Measurements from ENCODE around the gene ANTXR1. TPM values are rescaled to one million over a fixed set of nuclear protein-coding genes. Genes with fewer than 3 reads are reported as not detected.

ANTXR1 gene
- total and polyA plus RNA-seq, 2 donors from 2014 or later, result 7.0 to 42.6 TPM

GRCh38 chr2:69095305-69095704 is 82.3 kb downstream of the ANTXR1 start:
- no peak overlapping the region for H3K9ac ChIP-seq (ENCODE audit: low read length in 3 of 3)
- TF ChIP-seq, protein P1, sequence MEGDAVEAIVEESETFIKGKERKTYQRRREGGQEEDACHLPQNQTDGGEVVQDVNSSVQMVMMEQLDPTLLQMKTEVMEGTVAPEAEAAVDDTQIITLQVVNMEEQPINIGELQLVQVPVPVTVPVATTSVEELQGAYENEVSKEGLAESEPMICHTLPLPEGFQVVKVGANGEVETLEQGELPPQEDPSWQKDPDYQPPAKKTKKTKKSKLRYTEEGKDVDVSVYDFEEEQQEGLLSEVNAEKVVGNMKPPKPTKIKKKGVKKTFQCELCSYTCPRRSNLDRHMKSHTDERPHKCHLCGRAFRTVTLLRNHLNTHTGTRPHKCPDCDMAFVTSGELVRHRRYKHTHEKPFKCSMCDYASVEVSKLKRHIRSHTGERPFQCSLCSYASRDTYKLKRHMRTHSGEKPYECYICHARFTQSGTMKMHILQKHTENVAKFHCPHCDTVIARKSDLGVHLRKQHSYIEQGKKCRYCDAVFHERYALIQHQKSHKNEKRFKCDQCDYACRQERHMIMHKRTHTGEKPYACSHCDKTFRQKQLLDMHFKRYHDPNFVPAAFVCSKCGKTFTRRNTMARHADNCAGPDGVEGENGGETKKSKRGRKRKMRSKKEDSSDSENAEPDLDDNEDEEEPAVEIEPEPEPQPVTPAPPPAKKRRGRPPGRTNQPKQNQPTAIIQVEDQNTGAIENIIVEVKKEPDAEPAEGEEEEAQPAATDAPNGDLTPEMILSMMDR (IDR thresholded peaks at IDR 0.05; ENCODE audit: borderline replicate concordance, extremely low read depth, insufficient read depth), result no peak
- H3K9me3 ChIP-seq (ENCODE audit: control insufficient read depth in 2 of 3, insufficient read depth in 1 of 3, low read length in 3 of 3), result no peaks in the 10 kb centered on the region
- DNase-seq (no peak), FAIRE-seq (no peak)
- H3K4me1 ChIP-seq (ENCODE audit: control insufficient read depth in 2 of 3, insufficient read depth in 2 of 3, low read depth in 1 of 3, low read length in 3 of 3), result no peaks in the 10 kb centered on the region
- no peaks in the 10 kb centered on the region for H3K27me3 ChIP-seq (ENCODE audit: control insufficient read depth, insufficient read depth, low read length)
- no peak overlapping the region for H3K27ac ChIP-seq (ENCODE audit: low read depth in 2 of 2, low read length in 2 of 2)
- H3K4me3 ChIP-seq (ENCODE audit: low read length in 3 of 3), result no peak overlapping the region
- intact Hi-C loops (cut with DNase I), result no loop called here
- H3K36me3 ChIP-seq (ENCODE audit: control insufficient read depth in 2 of 3, insufficient read depth in 3 of 3, low read length in 3 of 3), result no peaks in the 10 kb centered on the region

DNA sequence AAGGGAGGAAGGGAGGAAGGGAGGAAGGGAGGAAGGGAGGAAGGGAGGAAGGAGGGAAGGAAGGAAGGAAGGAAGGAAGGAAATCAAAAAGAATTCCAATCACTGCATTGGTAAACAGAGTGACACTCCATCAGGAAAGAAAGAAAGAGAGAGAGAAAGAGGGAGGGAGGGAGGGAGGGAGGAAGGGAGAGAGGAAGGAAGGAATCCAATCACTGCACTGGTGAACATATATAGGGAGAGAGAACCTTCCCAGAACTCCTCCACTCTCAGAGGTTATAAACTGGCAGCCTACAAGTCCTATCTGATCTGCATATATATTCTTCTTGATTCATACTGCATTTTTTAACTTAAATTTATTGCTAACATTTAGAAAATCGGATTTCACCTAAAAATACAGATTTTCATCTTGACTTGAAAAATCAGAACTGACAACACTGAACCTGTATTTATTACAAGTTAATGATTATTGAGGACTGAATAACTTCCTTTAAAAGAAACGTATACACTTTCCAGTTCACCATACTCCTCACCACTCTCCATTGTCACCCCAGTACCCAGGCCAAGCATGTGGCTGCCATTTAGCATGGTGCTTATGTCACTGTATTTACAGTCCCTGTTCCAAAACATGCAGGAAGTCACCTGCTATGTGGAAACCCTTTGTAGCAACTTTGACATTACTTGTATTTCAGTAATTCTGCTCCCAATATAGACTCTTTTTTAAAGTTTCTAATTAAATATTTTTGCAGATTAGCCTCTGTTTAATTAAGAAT is 83.5 kb downstream of the ANTXR1 start:
- H3K4me3 ChIP-seq (ENCODE audit: low read length in 3 of 3), result no peak overlapping the region
- TF ChIP-seq, protein P1 (IDR thresholded peaks at IDR 0.05; ENCODE audit: borderline replicate concordance, extremely low read depth, insufficient read depth), result no peak
- no peak overlapping the region for H3K9ac ChIP-seq (ENCODE audit: low read length in 3 of 3)
- intact Hi-C loops (cut with DNase I), result no loop called here
- no peaks in the 10 kb centered on the region for H3K27me3 ChIP-seq (ENCODE audit: control insufficient read depth, insufficient read depth, low read length)
- DNase-seq, result no peak
- H3K9me3 ChIP-seq (ENCODE audit: control insufficient read depth in 2 of 3, insufficient read depth in 1 of 3, low read length in 3 of 3), result no peaks in the 10 kb centered on the region
- H3K4me1 ChIP-seq (ENCODE audit: control insufficient read depth in 2 of 3, insufficient read depth in 2 of 3, low read depth in 1 of 3, low read length in 3 of 3), result no peaks in the 10 kb centered on the region
- H3K36me3 ChIP-seq (ENCODE audit: control insufficient read depth in 2 of 3, insufficient read depth in 3 of 3, low read length in 3 of 3), result no peaks in the 10 kb centered on the region
- no peak overlapping the region for H3K27ac ChIP-seq (ENCODE audit: low read depth in 2 of 2, low read length in 2 of 2)
- no peak for FAIRE-seq

- FAIRE-seq (no peak), DNase-seq (no peak)
- Histone ChIP-seq H3K27ac (ENCODE audit: low read depth in 2 of 2, low read length in 2 of 2) (no peak overlapping the region), H3K9me3 (ENCODE audit: control insufficient read depth in 2 of 3, insufficient read depth in 1 of 3, low read length in 3 of 3) (no peaks in the 10 kb centered on the region), H3K27me3 (ENCODE audit: control insufficient read depth, insufficient read depth, low read length) (no peaks in the 10 kb centered on the region), H3K9ac (ENCODE audit: low read length in 3 of 3) (no peak overlapping the region), H3K4me1 (ENCODE audit: control insufficient read depth in 2 of 3, insufficient read depth in 2 of 3, low read depth in 1 of 3, low read length in 3 of 3) (no peaks in the 10 kb centered on the region), H3K4me3 (ENCODE audit: low read length in 3 of 3) (no peak overlapping the region), H3K36me3 (ENCODE audit: control insufficient read depth in 2 of 3, insufficient read depth in 3 of 3, low read length in 3 of 3) (no peaks in the 10 kb centered on the region)
- TF ChIP-seq, protein P1 (IDR thresholded peaks at IDR 0.05; ENCODE audit: borderline replicate concordance, extremely low read depth, insufficient read depth), result no peak
- intact Hi-C loops (cut with DNase I), result no loop called here
Observed at GRCh38 chr2:69097148-69097610, 84.2 kb downstream of the ANTXR1 start.
